Neutrophil (primary cell): ENCODE data around the gene FOLR1.
"Not testable (repeated sequence)": the region's sequence is repeated elsewhere in the genome, so short reads cannot be mapped to it uniquely, and the experiment has no call there.

Experiments
- H3K27ac ChIP-seq: fragments of 200-600 bp; sonication (generic); 2 replicates; pipeline ENCODE4 v1.5.1; 2016; ENCODE audit warnings: mild to moderate bottlenecking, moderate library complexity
- H3K27me3 ChIP-seq: fragments of 200-600 bp; sonication (generic); 2 replicates; pipeline ENCODE4 v1.6.0; 2016; ENCODE audit warnings: mild to moderate bottlenecking
- H3K36me3 ChIP-seq: fragments of 200-600 bp; sonication (generic); 2 replicates; pipeline ENCODE4 v1.5.1; 2017
- H3K4me1 ChIP-seq, 2 experiments: fragments of 200-600 bp in 1 of 2; sonication (generic) in 1 of 2; 1 replicate in 1 of 2; 2 replicates in 1 of 2; pipeline versions ENCODE4 v1.5.1 to v1.6.1; 2013 to 2016; ENCODE audit warnings: low read depth in 1 of 2, low read length in 1 of 2, mild to moderate bottlenecking in 1 of 2, moderate library complexity in 1 of 2; ENCODE audit not compliant: control insufficient read depth in 1 of 2, insufficient read depth in 1 of 2
- H3K4me3 ChIP-seq, 2 experiments: fragments of 200-600 bp in 1 of 2; sonication (generic) in 1 of 2; 1 replicate in 1 of 2; 2 replicates in 1 of 2; pipeline ENCODE4 v1.5.1; 2013 to 2016; ENCODE audit warnings: low read depth in 1 of 2, low read length in 1 of 2, mild to moderate bottlenecking in 1 of 2, moderate library complexity in 1 of 2
- H3K9me3 ChIP-seq: fragments of 200-600 bp; sonication (generic); 2 replicates; pipeline ENCODE4 v1.5.1; 2016
- TF ChIP-seq, protein P1 (sequence below): fragments of 200-600 bp; sonication (generic); IDR thresholded peaks from 2 replicates; pipeline ENCODE4 v1.5.1; 2016; ENCODE audit warnings: antibody characterized with exemption

The FOLR1 gene

GRCh38 chr11:72188267-72188666, 3.7 kb upstream of the FOLR1 start:
- no peaks in the 10 kb centered on the region for H3K36me3 ChIP-seq
- no peaks in the 10 kb centered on the region for H3K9me3 ChIP-seq
- TF ChIP-seq, protein P1, sequence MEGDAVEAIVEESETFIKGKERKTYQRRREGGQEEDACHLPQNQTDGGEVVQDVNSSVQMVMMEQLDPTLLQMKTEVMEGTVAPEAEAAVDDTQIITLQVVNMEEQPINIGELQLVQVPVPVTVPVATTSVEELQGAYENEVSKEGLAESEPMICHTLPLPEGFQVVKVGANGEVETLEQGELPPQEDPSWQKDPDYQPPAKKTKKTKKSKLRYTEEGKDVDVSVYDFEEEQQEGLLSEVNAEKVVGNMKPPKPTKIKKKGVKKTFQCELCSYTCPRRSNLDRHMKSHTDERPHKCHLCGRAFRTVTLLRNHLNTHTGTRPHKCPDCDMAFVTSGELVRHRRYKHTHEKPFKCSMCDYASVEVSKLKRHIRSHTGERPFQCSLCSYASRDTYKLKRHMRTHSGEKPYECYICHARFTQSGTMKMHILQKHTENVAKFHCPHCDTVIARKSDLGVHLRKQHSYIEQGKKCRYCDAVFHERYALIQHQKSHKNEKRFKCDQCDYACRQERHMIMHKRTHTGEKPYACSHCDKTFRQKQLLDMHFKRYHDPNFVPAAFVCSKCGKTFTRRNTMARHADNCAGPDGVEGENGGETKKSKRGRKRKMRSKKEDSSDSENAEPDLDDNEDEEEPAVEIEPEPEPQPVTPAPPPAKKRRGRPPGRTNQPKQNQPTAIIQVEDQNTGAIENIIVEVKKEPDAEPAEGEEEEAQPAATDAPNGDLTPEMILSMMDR = no peak
- H3K4me3 ChIP-seq = no peak overlapping the region
- H3K27ac ChIP-seq = no peak overlapping the region
- H3K27me3 ChIP-seq = no peaks in the 10 kb centered on the region
- H3K4me1 ChIP-seq = peaks cover 0 to 2% of the 10 kb centered on the region in 2 experiments

DNA sequence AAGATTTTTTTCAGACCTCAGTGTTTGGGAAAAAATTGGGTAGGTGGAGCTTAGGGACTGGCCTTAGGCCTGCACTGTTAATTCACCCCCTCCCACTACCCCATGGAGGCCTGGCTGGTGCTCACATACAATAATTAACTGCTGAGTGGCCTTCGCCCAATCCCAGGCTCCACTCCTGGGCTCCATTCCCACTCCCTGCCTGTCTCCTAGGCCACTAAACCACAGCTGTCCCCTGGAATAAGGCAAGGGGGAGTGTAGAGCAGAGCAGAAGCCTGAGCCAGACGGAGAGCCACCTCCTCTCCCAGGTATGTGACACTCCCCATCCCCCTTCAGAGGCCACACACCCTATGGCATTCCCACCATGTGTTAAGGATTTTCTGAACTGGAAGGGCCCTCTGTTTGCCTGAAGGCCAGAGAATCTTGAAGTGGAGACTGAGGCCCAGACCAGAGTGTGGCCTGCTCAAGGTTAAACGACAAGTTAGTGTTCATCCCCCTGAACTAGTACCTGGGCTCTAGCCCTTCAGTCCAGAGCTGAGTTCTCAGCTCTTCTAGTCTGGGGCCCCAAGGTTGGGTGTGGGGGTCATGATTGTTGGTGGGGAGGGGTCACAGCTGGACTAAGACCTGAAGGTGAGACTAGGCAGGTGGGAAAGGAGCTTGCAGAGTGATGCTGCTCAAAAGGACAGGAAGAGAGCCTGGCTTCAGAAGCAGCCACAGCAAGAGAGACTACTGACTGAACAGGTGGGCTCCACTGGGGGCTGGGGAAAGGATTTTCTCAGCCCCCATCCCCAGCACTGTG, 2.3 kb upstream of the FOLR1 start:
- Histone ChIP-seq H3K27me3 (no peaks in the 10 kb centered on the region), H3K4me1 (no peaks in the 10 kb centered on the region), H3K4me3 (no peak overlapping the region), H3K9me3 (no peaks in the 10 kb centered on the region), H3K36me3 (no peaks in the 10 kb centered on the region), H3K27ac (no peak overlapping the region)
- TF ChIP-seq, protein P1 = no peak

- TF ChIP-seq, protein P1 = no peak
- no peak overlapping the region for H3K4me3 ChIP-seq
- H3K9me3 ChIP-seq = no peaks in the 10 kb centered on the region
- no peak overlapping the region for H3K27ac ChIP-seq
- H3K36me3 ChIP-seq = no peaks in the 10 kb centered on the region
- H3K4me1 ChIP-seq = no peaks in the 10 kb centered on the region
- no peaks in the 10 kb centered on the region for H3K27me3 ChIP-seq
Measured at GRCh38 chr11:72190631-72191071, 1.3 kb upstream of the FOLR1 start.

- TF ChIP-seq, protein P1 = no peak
- no peaks in the 10 kb centered on the region for H3K27me3 ChIP-seq
- no peaks in the 10 kb centered on the region for H3K36me3 ChIP-seq
- H3K4me1 ChIP-seq = no peaks in the 10 kb centered on the region
- no peak overlapping the region for H3K27ac ChIP-seq
- no peaks in the 10 kb centered on the region for H3K9me3 ChIP-seq
- no peak overlapping the region for H3K4me3 ChIP-seq
Measured at GRCh38 chr11:72195518-72196270, 3.8 kb downstream of the FOLR1 start.

DNA sequence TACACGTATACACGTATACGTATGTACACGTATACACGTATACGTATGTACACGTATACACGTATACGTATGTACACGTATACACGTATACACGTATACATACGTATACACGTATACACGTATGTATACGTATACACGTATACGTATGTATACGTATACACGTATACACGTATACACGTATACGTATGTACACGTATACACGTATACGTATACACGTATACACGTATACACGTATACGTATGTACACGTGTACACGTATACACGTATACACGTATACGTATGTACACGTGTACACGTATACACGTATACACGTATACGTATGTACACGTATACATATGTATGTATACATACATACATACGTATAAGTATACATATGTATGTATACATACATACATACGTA, 9.5 kb downstream of the FOLR1 start:
- H3K9me3 ChIP-seq, H3K27ac ChIP-seq: not testable (repeated sequence)

GRCh38 chr11:72202571-72202970, 10.6 kb downstream of the FOLR1 start:
- TF ChIP-seq, protein P1 = no peak
- no peak overlapping the region for H3K27ac ChIP-seq
- H3K36me3 ChIP-seq = no peaks in the 10 kb centered on the region
- H3K9me3 ChIP-seq = no peaks in the 10 kb centered on the region
- no peaks in the 10 kb centered on the region for H3K27me3 ChIP-seq
- H3K4me3 ChIP-seq = no peak overlapping the region
- H3K4me1 ChIP-seq = no peaks in the 10 kb centered on the region

More for the DNA sequence above, 9.5 kb downstream of the FOLR1 start:
- not testable (repeated sequence) for H3K4me1 ChIP-seq, H3K36me3 ChIP-seq, H3K4me3 ChIP-seq, H3K27me3 ChIP-seq
